Testis (tissue), 2 donors: Measurements from ENCODE around the gene MAGOH.

Experiments used
- CTCF ChIP-seq, 3 experiments: fragments of 450-650 bp in 2 of 3; fragments of 200-600 bp in 1 of 3; sonication (generic) in 1 of 3; IDR thresholded peaks; one replicate each; pipeline ENCODE4 v1.5.1; 2016 to 2019; ENCODE audit warnings: antibody characterized with exemption in 3 of 3, mild to moderate bottlenecking in 2 of 3, moderate library complexity in 1 of 3
- POLR2A ChIP-seq: fragments of 450-650 bp; IDR thresholded peaks from one replicate; pipeline ENCODE4 v1.6.1; 2017; ENCODE audit warnings: antibody characterized with exemption, mild to moderate bottlenecking, moderate library complexity

- TF ChIP-seq CTCF (IDR thresholded peaks at IDR 0.05): no peak
- no peak for TF ChIP-seq POLR2A
Observed at GRCh38 chr1:53182716-53183094, 55.6 kb downstream of the MAGOH start.
